Erythroblast (primary cell): ENCODE measurements around the gene OAS2.

Source experiments
- GATA1 ChIP-seq: IDR thresholded peaks from 2 replicates; pipeline ENCODE4 v1.6.1; 2011; ENCODE audit warnings: low read depth, mild to moderate bottlenecking, control low read depth, low read length, moderate library complexity
- POLR2A ChIP-seq: IDR thresholded peaks from 2 replicates; pipeline ENCODE4 v1.6.1; 2011; ENCODE audit warnings: mild to moderate bottlenecking, low read length

DNA sequence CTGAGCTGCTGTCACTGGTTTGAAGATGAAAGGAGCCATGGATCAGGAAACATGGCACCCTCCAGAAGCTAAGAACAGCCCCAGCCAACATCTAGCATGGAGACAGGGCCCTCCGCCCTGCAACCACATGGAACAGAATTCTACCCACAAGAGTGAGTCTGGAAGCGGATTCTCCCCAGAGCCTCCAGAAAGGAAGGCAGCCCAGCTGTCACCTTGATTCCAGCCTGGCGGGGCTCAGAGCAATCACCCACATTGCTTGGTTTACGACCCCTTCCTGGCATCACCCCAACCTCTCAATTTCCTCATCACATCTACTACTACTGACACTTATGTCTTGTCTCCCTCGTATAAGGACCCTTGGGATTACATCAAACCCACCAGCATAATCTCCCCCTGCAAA, 38.5 kb downstream of the OAS2 start:
- TF ChIP-seq POLR2A (no peak), GATA1 (no peak)
